ENCODE measurements around the gene PFDN5. TPM values are rescaled to one million over a fixed set of nuclear protein-coding genes. Genes with fewer than 3 reads are reported as not detected.

Gene PFDN5
- total and polyA plus RNA-seq, 9 of the 15 experiments (the other 6 are each of a cell fraction or from before 2014, with no cell fraction given) = 361 to 1,636 (median 742) TPM

GRCh38 chr12:53324779-53325510 is 29.6 kb downstream of the PFDN5 start (continued):
- TF ChIP-seq CTCF (IDR thresholded peaks at IDR 0.05 in 2 of 3, conservative IDR thresholded peaks at IDR 0.05 in 1 of 3; ENCODE audit: insufficient read depth in 2 of 3, low read depth in 1 of 3, low read length in 3 of 3) = peak; percentile 87 to 95 (median 90)
- no peak for TF ChIP-seq NELFE (IDR thresholded peaks at IDR 0.05; ENCODE audit: insufficient read depth, insufficient read length)
- TF ChIP-seq ZNF280A (IDR thresholded peaks at IDR 0.05; ENCODE audit: low read depth, partially characterized antibody) = no peak
- TF ChIP-seq PCBP1 (IDR thresholded peaks at IDR 0.05; ENCODE audit: low read depth, low read length, poor library complexity, severe bottlenecking) = peak; percentile 79
- peak; percentile 92; the same call in 1 of the 2 replicates for TF ChIP-seq KLF6 (CRISPR knock-in tag; IDR thresholded peaks at IDR 0.05; ENCODE audit: borderline replicate concordance)
- peak; percentile 97 for TF ChIP-seq ZFX (CRISPR knock-in tag; IDR thresholded peaks at IDR 0.05)
- 0 out of 4 replicates have a peak, but pooled peaks of 1 of the 2 experiments have one; percentile 75 for TF ChIP-seq KDM4B (IDR thresholded peaks at IDR 0.05; ENCODE audit: borderline replicate concordance in 2 of 2, low read depth in 1 of 2)
- TF ChIP-seq, protein P1, sequence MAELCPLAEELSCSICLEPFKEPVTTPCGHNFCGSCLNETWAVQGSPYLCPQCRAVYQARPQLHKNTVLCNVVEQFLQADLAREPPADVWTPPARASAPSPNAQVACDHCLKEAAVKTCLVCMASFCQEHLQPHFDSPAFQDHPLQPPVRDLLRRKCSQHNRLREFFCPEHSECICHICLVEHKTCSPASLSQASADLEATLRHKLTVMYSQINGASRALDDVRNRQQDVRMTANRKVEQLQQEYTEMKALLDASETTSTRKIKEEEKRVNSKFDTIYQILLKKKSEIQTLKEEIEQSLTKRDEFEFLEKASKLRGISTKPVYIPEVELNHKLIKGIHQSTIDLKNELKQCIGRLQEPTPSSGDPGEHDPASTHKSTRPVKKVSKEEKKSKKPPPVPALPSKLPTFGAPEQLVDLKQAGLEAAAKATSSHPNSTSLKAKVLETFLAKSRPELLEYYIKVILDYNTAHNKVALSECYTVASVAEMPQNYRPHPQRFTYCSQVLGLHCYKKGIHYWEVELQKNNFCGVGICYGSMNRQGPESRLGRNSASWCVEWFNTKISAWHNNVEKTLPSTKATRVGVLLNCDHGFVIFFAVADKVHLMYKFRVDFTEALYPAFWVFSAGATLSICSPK (IDR thresholded peaks at IDR 0.05; ENCODE audit: borderline replicate concordance) = no peak
- peak; percentile 80 for TF ChIP-seq KLF1 (tag; IDR thresholded peaks at IDR 0.05)
- TF ChIP-seq CBFA2T2 (conservative IDR thresholded peaks at IDR 0.05) = no peak
- no peak for TF ChIP-seq ETV6 (IDR thresholded peaks at IDR 0.05; ENCODE audit: borderline replicate concordance in 1 of 2, low read depth in 2 of 2, low read length in 1 of 2)
- TF ChIP-seq ETV6 (CRISPR knock-in tag; IDR thresholded peaks at IDR 0.05; ENCODE audit: borderline replicate concordance) = no peak
- no peak for TF ChIP-seq TAF9B (IDR thresholded peaks at IDR 0.05; ENCODE audit: partially characterized antibody)
- no peak for TF ChIP-seq POLR2AphosphoS2 (IDR thresholded peaks at IDR 0.05; ENCODE audit: low read length)
- TF ChIP-seq, protein P2, sequence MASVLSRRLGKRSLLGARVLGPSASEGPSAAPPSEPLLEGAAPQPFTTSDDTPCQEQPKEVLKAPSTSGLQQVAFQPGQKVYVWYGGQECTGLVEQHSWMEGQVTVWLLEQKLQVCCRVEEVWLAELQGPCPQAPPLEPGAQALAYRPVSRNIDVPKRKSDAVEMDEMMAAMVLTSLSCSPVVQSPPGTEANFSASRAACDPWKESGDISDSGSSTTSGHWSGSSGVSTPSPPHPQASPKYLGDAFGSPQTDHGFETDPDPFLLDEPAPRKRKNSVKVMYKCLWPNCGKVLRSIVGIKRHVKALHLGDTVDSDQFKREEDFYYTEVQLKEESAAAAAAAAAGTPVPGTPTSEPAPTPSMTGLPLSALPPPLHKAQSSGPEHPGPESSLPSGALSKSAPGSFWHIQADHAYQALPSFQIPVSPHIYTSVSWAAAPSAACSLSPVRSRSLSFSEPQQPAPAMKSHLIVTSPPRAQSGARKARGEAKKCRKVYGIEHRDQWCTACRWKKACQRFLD (CRISPR knock-in tag; IDR thresholded peaks at IDR 0.05) = peak; percentile 51; the same call in 1 of the 2 replicates
- peak; percentile 38; the same call in 1 of the 2 replicates for TF ChIP-seq DMBX1 (CRISPR knock-in tag; IDR thresholded peaks at IDR 0.05; ENCODE audit: borderline replicate concordance)
- 0 out of 2 replicates have a peak, but pooled peaks have one; percentile 27 for TF ChIP-seq PHF21A (IDR thresholded peaks at IDR 0.05; ENCODE audit: borderline replicate concordance, low read depth)

Data from K562 (cell line).